HEK293 (cell line): ENCODE measurements around the gene HYDIN.

Experiments used
- CTCF ChIA-PET: fragments of 350-600 bp; formaldehyde crosslinking; extraction: SDS; loops from one replicate; lab custom pipeline; 2021; ENCODE audit warnings: antibody characterized with exemption; lab: Yijun Ruan, JAX
- POLR2A ChIA-PET: fragments of 300-600 bp; formaldehyde crosslinking; extraction: SDS; loops from one replicate; lab custom pipeline; 2020; ENCODE audit warnings: antibody characterized with exemption, inconsistent platforms; lab: Yijun Ruan, JAX
- H3K27ac ChIP-seq: fragments of 200-500 bp; sonication (Bioruptor generic); 2 replicates; pipeline ENCODE4 v1.5.1; 2014; ENCODE audit warnings: low read depth, low read length, control low read depth, inconsistent platforms; ENCODE audit errors: extremely low read depth
- H3K36me3 ChIP-seq, 2 experiments: fragments of 200-500 bp in 1 of 2; sonication (Bioruptor generic) in 1 of 2; 1 replicate in 1 of 2; 2 replicates in 1 of 2; pipeline ENCODE4 v1.5.1; 2014 to 2017; ENCODE audit warnings: inconsistent platforms in 2 of 2, low read length in 2 of 2; ENCODE audit not compliant: control insufficient read depth in 2 of 2, insufficient read depth in 1 of 2
- H3K4me1 ChIP-seq: fragments of 200-500 bp; sonication (Bioruptor generic); 2 replicates; pipeline ENCODE4 v1.5.1; 2014; ENCODE audit warnings: mild to moderate bottlenecking, low read length, inconsistent platforms; ENCODE audit not compliant: control insufficient read depth, insufficient read depth
- H3K4me3 ChIP-seq: 2 replicates; pipeline ENCODE4 v1.5.1; 2011; ENCODE audit warnings: low read depth, mild to moderate bottlenecking, control low read depth, low read length, moderate library complexity
- H3K9me3 ChIP-seq: fragments of 200-500 bp; sonication (Bioruptor generic); 2 replicates; pipeline ENCODE4 v1.5.1; 2014; ENCODE audit warnings: low read depth, low read length, inconsistent platforms; ENCODE audit not compliant: control insufficient read depth, insufficient read depth
- BCL6B ChIP-seq: fragments of 450-650 bp; formaldehyde crosslinking; IDR thresholded peaks from 2 replicates; pipeline ENCODE4 v1.5.1; 2017; ENCODE audit warnings: missing biosample characterization, missing genetic modification characterization
- EGR2 ChIP-seq: fragments of 450-650 bp; formaldehyde crosslinking; IDR thresholded peaks from 2 replicates; pipeline ENCODE4 v1.5.1; 2016; ENCODE audit warnings: low read depth, missing biosample characterization, missing genetic modification characterization
- GLIS2 ChIP-seq: fragments of 450-650 bp; formaldehyde crosslinking; IDR thresholded peaks from 2 replicates; pipeline ENCODE4 v1.5.1; 2016; ENCODE audit warnings: missing biosample characterization, missing genetic modification characterization
- KLF1 ChIP-seq: fragments of 450-650 bp; formaldehyde crosslinking; IDR thresholded peaks from 2 replicates; pipeline ENCODE4 v1.5.1; 2016; ENCODE audit warnings: missing biosample characterization, missing genetic modification characterization
- KLF7 ChIP-seq: fragments of 450-650 bp; formaldehyde crosslinking; IDR thresholded peaks from 2 replicates; pipeline ENCODE4 v1.5.1; 2016; ENCODE audit warnings: missing biosample characterization, missing genetic modification characterization, borderline replicate concordance
- OSR2 ChIP-seq: fragments of 450-650 bp; formaldehyde crosslinking; IDR thresholded peaks from 2 replicates; pipeline ENCODE4 v1.5.1; 2016; ENCODE audit warnings: missing biosample characterization, missing genetic modification characterization
- OVOL3 ChIP-seq: fragments of 450-650 bp; formaldehyde crosslinking; IDR thresholded peaks from 2 replicates; pipeline ENCODE4 v1.5.1; 2016; ENCODE audit warnings: missing biosample characterization, missing genetic modification characterization
- PRDM1 ChIP-seq: fragments of 450-650 bp; formaldehyde crosslinking; IDR thresholded peaks from 2 replicates; pipeline ENCODE4; 2016; ENCODE audit warnings: missing biosample characterization, missing genetic modification characterization
- SALL2 ChIP-seq: fragments of 450-650 bp; formaldehyde crosslinking; IDR thresholded peaks from 2 replicates; pipeline ENCODE4 v1.5.0; 2017; ENCODE audit warnings: missing biosample characterization, mild to moderate bottlenecking, missing genetic modification characterization, borderline replicate concordance
- SETDB1 ChIP-seq: IDR thresholded peaks from one replicate; pipeline ENCODE4 v1.6.1; 2017; ENCODE audit warnings: mild to moderate bottlenecking, low read length, moderate library complexity, mixed read lengths; ENCODE audit not compliant: insufficient read length
- ZEB2 ChIP-seq: fragments of 450-650 bp; formaldehyde crosslinking; IDR thresholded peaks from 2 replicates; pipeline ENCODE4 v1.5.1; 2016; ENCODE audit warnings: missing biosample characterization, missing genetic modification characterization
- ZFP69B ChIP-seq: fragments of 450-650 bp; formaldehyde crosslinking; IDR thresholded peaks from 2 replicates; pipeline ENCODE4 v1.5.1; 2016; ENCODE audit warnings: missing biosample characterization, missing genetic modification characterization
- ZNF175 ChIP-seq: fragments of 450-650 bp; formaldehyde crosslinking; IDR thresholded peaks from 2 replicates; pipeline ENCODE4 v1.5.1; 2016; ENCODE audit warnings: missing biosample characterization, missing genetic modification characterization
- ZNF221 ChIP-seq: fragments of 450-650 bp; formaldehyde crosslinking; IDR thresholded peaks from 2 replicates; pipeline ENCODE4 v1.5.1; 2017; ENCODE audit warnings: missing biosample characterization, missing genetic modification characterization, borderline replicate concordance
- ZNF311 ChIP-seq: fragments of 450-650 bp; formaldehyde crosslinking; IDR thresholded peaks from 2 replicates; pipeline ENCODE4 v1.5.1; 2017; ENCODE audit warnings: missing biosample characterization, missing genetic modification characterization, borderline replicate concordance
- ZNF362 ChIP-seq: fragments of 450-650 bp; formaldehyde crosslinking; IDR thresholded peaks from 2 replicates; pipeline ENCODE4 v1.5.1; 2016; ENCODE audit warnings: missing biosample characterization, missing genetic modification characterization
- ZNF366 ChIP-seq: fragments of 450-650 bp; formaldehyde crosslinking; conservative IDR thresholded peaks from 2 replicates; pipeline ENCODE4 v1.5.1; 2016; ENCODE audit warnings: missing biosample characterization, missing genetic modification characterization
- ZNF513 ChIP-seq: fragments of 450-650 bp; IDR thresholded peaks from 2 replicates; pipeline ENCODE4 v1.5.1; 2018; ENCODE audit warnings: missing biosample characterization, missing genetic modification characterization
- ZNF521 ChIP-seq: fragments of 450-650 bp; formaldehyde crosslinking; IDR thresholded peaks from 2 replicates; pipeline ENCODE4 v1.5.1; 2017; ENCODE audit warnings: missing biosample characterization, mild to moderate bottlenecking, missing genetic modification characterization
- ZNF530 ChIP-seq: fragments of 450-650 bp; formaldehyde crosslinking; IDR thresholded peaks from 2 replicates; pipeline ENCODE4 v1.5.1; 2016; ENCODE audit warnings: low read depth, missing biosample characterization, missing genetic modification characterization
- ZNF645 ChIP-seq: fragments of 450-650 bp; formaldehyde crosslinking; IDR thresholded peaks from 2 replicates; pipeline ENCODE4; 2016; ENCODE audit warnings: missing biosample characterization, missing genetic modification characterization
- ZNF654 ChIP-seq: fragments of 450-650 bp; formaldehyde crosslinking; IDR thresholded peaks from 2 replicates; pipeline ENCODE4 v1.5.1; 2016; ENCODE audit warnings: low read depth, missing biosample characterization, missing genetic modification characterization
- ZNF677 ChIP-seq: fragments of 450-650 bp; IDR thresholded peaks from 2 replicates; pipeline ENCODE4 v1.5.0; 2018; ENCODE audit warnings: missing biosample characterization, mild to moderate bottlenecking, missing genetic modification characterization, moderate library complexity
- ZNF701 ChIP-seq: fragments of 450-650 bp; formaldehyde crosslinking; IDR thresholded peaks from 2 replicates; pipeline ENCODE4 v1.5.1; 2016; ENCODE audit warnings: missing biosample characterization, missing genetic modification characterization
- ZNF707 ChIP-seq: fragments of 450-650 bp; formaldehyde crosslinking; IDR thresholded peaks from 2 replicates; pipeline ENCODE4 v1.5.1; 2016; ENCODE audit warnings: missing biosample characterization, missing genetic modification characterization
- ZNF76 ChIP-seq: fragments of 450-650 bp; formaldehyde crosslinking; IDR thresholded peaks from 2 replicates; pipeline ENCODE4; 2016; ENCODE audit warnings: low read depth, missing biosample characterization, missing genetic modification characterization, borderline replicate concordance
- ZNF776 ChIP-seq: fragments of 450-650 bp; formaldehyde crosslinking; IDR thresholded peaks from 2 replicates; pipeline ENCODE4 v1.5.0; 2017; ENCODE audit warnings: missing biosample characterization, missing genetic modification characterization, borderline replicate concordance
- TF ChIP-seq, protein P1 (sequence below): fragments of 450-650 bp; formaldehyde crosslinking; IDR thresholded peaks from 2 replicates; pipeline ENCODE4 v1.5.1; 2016; ENCODE audit warnings: missing biosample characterization, missing genetic modification characterization

The HYDIN gene

GRCh38 chr16:71203631-71204030 lies 26.9 kb downstream of the HYDIN start:
- H3K4me3 ChIP-seq, result no peak overlapping the region
- no peaks in the 10 kb centered on the region for H3K9me3 ChIP-seq
- CTCF ChIA-PET, result interaction anchor here (0.8 kb wide), 1 partner anchor 27 kb away, joined by 3 read pairs; no protein-coding TSS in a partner anchor
- H3K36me3 ChIP-seq, result no peaks in the 10 kb centered on the region
- no peak overlapping the region for H3K27ac ChIP-seq
- TF ChIP-seq ZNF645 (tag by site-specific recombination), result no peak
- no peak for TF ChIP-seq KLF7 (tag by site-specific recombination)
- no peak for TF ChIP-seq PRDM1 (tag by site-specific recombination)
- TF ChIP-seq ZNF776 (tag by site-specific recombination), result no peak
- no peak for TF ChIP-seq KLF1
- TF ChIP-seq OSR2, result no peak
- TF ChIP-seq SALL2 (tag by site-specific recombination), result no peak
- TF ChIP-seq ZNF221 (tag by site-specific recombination), result no peak
- TF ChIP-seq ZNF311 (tag by site-specific recombination), result no peak
- no peak for TF ChIP-seq ZNF707
- TF ChIP-seq ZNF521 (tag by site-specific recombination), result no peak
- POLR2A ChIA-PET, result no interaction called here
- no peaks in the 10 kb centered on the region for H3K4me1 ChIP-seq

- Histone ChIP-seq H3K9me3 (no peaks in the 10 kb centered on the region), H3K36me3 (no peaks in the 10 kb centered on the region), H3K27ac (no peak overlapping the region), H3K4me3 (no peak overlapping the region), H3K4me1 (no peaks in the 10 kb centered on the region)
- ChIA-PET POLR2A (no interaction called here), CTCF (interaction anchor here (0.9 kb wide), 1 partner anchor 211 kb away, joined by 3 read pairs; no protein-coding TSS in a partner anchor)
- TF ChIP-seq, protein P1, sequence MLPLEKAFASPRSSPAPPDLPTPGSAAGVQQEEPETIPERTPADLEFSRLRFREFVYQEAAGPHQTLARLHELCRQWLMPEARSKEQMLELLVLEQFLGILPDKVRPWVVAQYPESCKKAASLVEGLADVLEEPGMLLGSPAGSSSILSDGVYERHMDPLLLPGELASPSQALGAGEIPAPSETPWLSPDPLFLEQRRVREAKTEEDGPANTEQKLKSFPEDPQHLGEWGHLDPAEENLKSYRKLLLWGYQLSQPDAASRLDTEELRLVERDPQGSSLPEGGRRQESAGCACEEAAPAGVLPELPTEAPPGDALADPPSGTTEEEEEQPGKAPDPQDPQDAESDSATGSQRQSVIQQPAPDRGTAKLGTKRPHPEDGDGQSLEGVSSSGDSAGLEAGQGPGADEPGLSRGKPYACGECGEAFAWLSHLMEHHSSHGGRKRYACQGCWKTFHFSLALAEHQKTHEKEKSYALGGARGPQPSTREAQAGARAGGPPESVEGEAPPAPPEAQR (tag by site-specific recombination), result no peak
- no peak for TF ChIP-seq ZNF76 (tag by site-specific recombination)
- TF ChIP-seq OVOL3, result no peak
- no peak for TF ChIP-seq ZEB2 (tag by site-specific recombination)
- no peak for TF ChIP-seq GLIS2 (tag by site-specific recombination)
- TF ChIP-seq EGR2 (tag by site-specific recombination), result no peak
Measured at GRCh38 chr16:71201556-71201955, 29.0 kb downstream of the HYDIN start.

GRCh38 chr16:71201054-71201453 lies 29.5 kb downstream of the HYDIN start:
- Histone ChIP-seq H3K4me1 (no peaks in the 10 kb centered on the region), H3K9me3 (no peaks in the 10 kb centered on the region), H3K27ac (no peak overlapping the region), H3K4me3 (no peak overlapping the region), H3K36me3 (no peaks in the 10 kb centered on the region)
- ChIA-PET CTCF (interaction anchor here (0.9 kb wide), 1 partner anchor 211 kb away, joined by 3 read pairs; no protein-coding TSS in a partner anchor), POLR2A (no interaction called here)
- TF ChIP-seq ZNF513 (tag by site-specific recombination) (no peak), ZNF366 (no peak), ZNF677 (tag by site-specific recombination) (no peak), SETDB1 (no peak), BCL6B (tag by site-specific recombination) (no peak), ZFP69B (no peak), ZNF175 (tag by site-specific recombination) (no peak), ZNF362 (tag by site-specific recombination) (no peak), ZNF654 (tag by site-specific recombination) (no peak), ZNF701 (tag by site-specific recombination) (no peak), ZNF530 (tag by site-specific recombination) (no peak)
